ENCODE measurements around the gene KNL1.
"Not testable (repeated sequence)": the region's sequence is repeated elsewhere in the genome, so short reads cannot be mapped to it uniquely, and the experiment has no call there.

Gene KNL1

DNA sequence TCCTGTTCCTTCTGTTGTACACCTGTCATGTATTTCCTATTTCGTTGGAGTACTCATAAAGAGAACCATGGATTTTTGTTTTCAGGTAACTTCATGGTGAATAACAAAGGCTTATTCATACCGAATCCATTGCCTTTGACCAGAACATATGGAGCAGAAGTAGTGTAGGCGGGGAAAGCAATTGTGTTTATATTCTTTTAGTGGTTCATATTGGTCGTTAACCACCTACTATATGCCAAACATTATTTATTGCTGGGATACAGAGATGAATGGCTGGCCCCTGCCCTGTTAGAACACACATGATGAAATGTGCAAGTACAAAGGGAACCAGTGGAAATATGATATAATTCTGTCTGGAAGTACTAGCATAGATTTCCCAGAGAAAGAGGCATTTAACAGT lies 15.2 kb upstream of the KNL1 start:
- H3K9ac ChIP-seq (ENCODE audit: low read length) = no peak overlapping the region
- H3K27me3 ChIP-seq (ENCODE audit: low read length) = no peaks in the 10 kb centered on the region
- H3K9me2 ChIP-seq (replicated peaks; ENCODE audit: insufficient read depth, low read length) = no peaks in the 10 kb centered on the region
- H3F3A ChIP-seq (ENCODE audit: insufficient read depth) = no peaks in the 10 kb centered on the region
- H2AFZ ChIP-seq (ENCODE audit: low read depth, low read length, severe bottlenecking) = no peak overlapping the region
- H3K36me3 ChIP-seq (ENCODE audit: low read length) = no peaks in the 10 kb centered on the region
- TF ChIP-seq, protein P1, sequence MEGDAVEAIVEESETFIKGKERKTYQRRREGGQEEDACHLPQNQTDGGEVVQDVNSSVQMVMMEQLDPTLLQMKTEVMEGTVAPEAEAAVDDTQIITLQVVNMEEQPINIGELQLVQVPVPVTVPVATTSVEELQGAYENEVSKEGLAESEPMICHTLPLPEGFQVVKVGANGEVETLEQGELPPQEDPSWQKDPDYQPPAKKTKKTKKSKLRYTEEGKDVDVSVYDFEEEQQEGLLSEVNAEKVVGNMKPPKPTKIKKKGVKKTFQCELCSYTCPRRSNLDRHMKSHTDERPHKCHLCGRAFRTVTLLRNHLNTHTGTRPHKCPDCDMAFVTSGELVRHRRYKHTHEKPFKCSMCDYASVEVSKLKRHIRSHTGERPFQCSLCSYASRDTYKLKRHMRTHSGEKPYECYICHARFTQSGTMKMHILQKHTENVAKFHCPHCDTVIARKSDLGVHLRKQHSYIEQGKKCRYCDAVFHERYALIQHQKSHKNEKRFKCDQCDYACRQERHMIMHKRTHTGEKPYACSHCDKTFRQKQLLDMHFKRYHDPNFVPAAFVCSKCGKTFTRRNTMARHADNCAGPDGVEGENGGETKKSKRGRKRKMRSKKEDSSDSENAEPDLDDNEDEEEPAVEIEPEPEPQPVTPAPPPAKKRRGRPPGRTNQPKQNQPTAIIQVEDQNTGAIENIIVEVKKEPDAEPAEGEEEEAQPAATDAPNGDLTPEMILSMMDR (IDR thresholded peaks at IDR 0.05; ENCODE audit: insufficient read depth, low read length, poor library complexity, severe bottlenecking) = no peak
- TF ChIP-seq EZH2phosphoT487 (conservative IDR thresholded peaks at IDR 0.05; ENCODE audit: low read length) = no peak
- no peak overlapping the region for H3K27ac ChIP-seq (ENCODE audit: low read depth, low read length)
- no peaks in the 10 kb centered on the region for H3K9me3 ChIP-seq (ENCODE audit: insufficient read depth, low read length)
- H4K20me1 ChIP-seq (ENCODE audit: low read depth, low read length) = no peaks in the 10 kb centered on the region
- H3K4me2 ChIP-seq (ENCODE audit: low read depth, low read length, poor library complexity, severe bottlenecking) = no peak overlapping the region
- H3K79me2 ChIP-seq (ENCODE audit: insufficient read depth, low read length) = no peaks in the 10 kb centered on the region
- no peak overlapping the region for H3K4me3 ChIP-seq (ENCODE audit: insufficient read depth, low read length, poor library complexity, severe bottlenecking)

DNA sequence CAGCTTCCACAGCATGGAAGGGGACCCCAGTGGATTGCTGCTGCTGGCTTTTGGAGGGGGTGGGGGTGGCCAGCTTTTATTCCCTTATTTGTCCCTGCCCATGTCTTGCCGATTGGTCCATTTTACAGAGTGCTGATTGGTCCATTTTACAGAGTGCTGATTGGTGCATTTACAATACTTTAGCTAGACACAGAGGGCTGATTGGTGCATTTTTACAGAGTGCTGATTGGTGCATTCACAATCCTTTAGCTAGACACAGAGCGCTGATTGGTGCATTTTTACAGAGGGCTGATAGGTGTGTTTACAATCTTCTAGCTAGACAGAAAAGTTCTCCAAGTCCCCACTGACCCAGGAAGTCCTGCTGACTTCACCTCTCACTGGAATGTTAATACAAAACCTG lies 12.3 kb upstream of the KNL1 start:
- H3K79me2 ChIP-seq (ENCODE audit: insufficient read depth, low read length); H4K20me1 ChIP-seq (ENCODE audit: low read depth, low read length); H3K9me3 ChIP-seq (ENCODE audit: insufficient read depth, low read length); H3K36me3 ChIP-seq (ENCODE audit: low read length); H3K4me3 ChIP-seq (ENCODE audit: insufficient read depth, low read length, poor library complexity, severe bottlenecking); H2AFZ ChIP-seq (ENCODE audit: low read depth, low read length, severe bottlenecking); H3K9me2 ChIP-seq (replicated peaks; ENCODE audit: insufficient read depth, low read length); H3K9ac ChIP-seq (ENCODE audit: low read length); H3K4me2 ChIP-seq (ENCODE audit: low read depth, low read length, poor library complexity, severe bottlenecking); H3K27ac ChIP-seq (ENCODE audit: low read depth, low read length); H3K27me3 ChIP-seq (ENCODE audit: low read length); H3F3A ChIP-seq (ENCODE audit: insufficient read depth): not testable (repeated sequence)

DNA sequence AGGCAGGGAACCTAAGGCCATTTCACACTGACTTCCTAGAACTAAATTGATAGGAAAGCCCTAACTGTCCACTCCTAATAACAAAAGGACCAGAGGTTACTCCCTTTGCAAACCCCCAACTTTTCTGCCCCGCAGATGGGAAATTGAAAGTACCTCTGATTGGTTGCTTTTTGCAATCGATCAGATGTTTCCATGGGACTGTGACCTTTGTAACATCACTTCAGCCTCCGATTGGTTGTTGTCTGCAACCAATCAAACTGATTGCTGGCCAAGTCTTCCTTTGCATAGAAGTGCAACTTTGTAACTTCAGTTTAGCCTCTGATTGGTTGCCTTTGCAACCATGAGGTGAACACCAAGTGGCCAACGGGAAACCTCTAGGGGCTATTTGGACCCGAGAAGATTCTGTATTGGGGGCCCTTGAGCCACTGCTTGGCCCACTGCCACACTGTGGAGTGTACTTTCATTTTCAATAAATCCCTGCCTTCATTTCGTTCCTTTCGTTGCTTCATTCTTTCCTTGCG lies 11.3 kb upstream of the KNL1 start:
- Histone ChIP-seq H3K9me2 (replicated peaks; ENCODE audit: insufficient read depth, low read length) (no peaks in the 10 kb centered on the region), H2AFZ (ENCODE audit: low read depth, low read length, severe bottlenecking) (no peak overlapping the region), H4K20me1 (ENCODE audit: low read depth, low read length) (no peaks in the 10 kb centered on the region), H3K4me2 (ENCODE audit: low read depth, low read length, poor library complexity, severe bottlenecking) (no peak overlapping the region), H3K4me3 (ENCODE audit: insufficient read depth, low read length, poor library complexity, severe bottlenecking) (no peak overlapping the region), H3K9ac (ENCODE audit: low read length) (no peak overlapping the region), H3K27ac (ENCODE audit: low read depth, low read length) (no peak overlapping the region), H3K9me3 (ENCODE audit: insufficient read depth, low read length) (no peaks in the 10 kb centered on the region), H3F3A (ENCODE audit: insufficient read depth) (no peaks in the 10 kb centered on the region), H3K27me3 (ENCODE audit: low read length) (no peaks in the 10 kb centered on the region), H3K36me3 (ENCODE audit: low read length) (no peaks in the 10 kb centered on the region), H3K79me2 (ENCODE audit: insufficient read depth, low read length) (no peaks in the 10 kb centered on the region)
- no peak for TF ChIP-seq EZH2phosphoT487 (conservative IDR thresholded peaks at IDR 0.05; ENCODE audit: low read length)
- TF ChIP-seq, protein P1 (IDR thresholded peaks at IDR 0.05; ENCODE audit: insufficient read depth, low read length, poor library complexity, severe bottlenecking) = no peak

DNA sequence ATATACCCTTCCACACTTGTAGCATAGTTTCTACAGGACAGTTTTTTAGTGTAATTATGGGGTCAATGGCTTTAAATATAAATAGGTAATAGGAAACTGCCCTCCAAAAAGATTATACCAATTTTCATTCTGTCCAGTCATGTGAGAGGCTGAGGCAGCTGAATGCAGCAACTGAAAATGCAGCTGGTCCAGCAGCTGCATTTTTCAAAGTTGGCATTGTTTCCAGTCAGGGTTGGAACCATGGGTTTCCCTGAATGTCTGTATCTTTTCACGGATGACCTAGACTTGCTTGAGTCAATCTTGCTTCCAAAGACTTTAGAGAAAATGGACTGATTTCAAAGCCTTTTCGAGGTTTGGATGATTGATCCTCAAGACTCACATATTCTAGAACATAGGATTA lies 9.9 kb upstream of the KNL1 start:
- TF ChIP-seq EZH2phosphoT487 (conservative IDR thresholded peaks at IDR 0.05; ENCODE audit: low read length) = no peak
- Histone ChIP-seq H4K20me1 (ENCODE audit: low read depth, low read length) (no peaks in the 10 kb centered on the region), H3K27ac (ENCODE audit: low read depth, low read length) (no peak overlapping the region), H3K9ac (ENCODE audit: low read length) (no peak overlapping the region), H3K27me3 (ENCODE audit: low read length) (no peaks in the 10 kb centered on the region), H3K9me2 (replicated peaks; ENCODE audit: insufficient read depth, low read length) (no peaks in the 10 kb centered on the region), H3K79me2 (ENCODE audit: insufficient read depth, low read length) (no peaks in the 10 kb centered on the region), H2AFZ (ENCODE audit: low read depth, low read length, severe bottlenecking) (no peak overlapping the region), H3K36me3 (ENCODE audit: low read length) (no peaks in the 10 kb centered on the region), H3F3A (ENCODE audit: insufficient read depth) (no peaks in the 10 kb centered on the region), H3K4me2 (ENCODE audit: low read depth, low read length, poor library complexity, severe bottlenecking) (no peak overlapping the region), H3K4me3 (ENCODE audit: insufficient read depth, low read length, poor library complexity, severe bottlenecking) (no peak overlapping the region), H3K9me3 (ENCODE audit: insufficient read depth, low read length) (no peaks in the 10 kb centered on the region)

Measured in SU-DHL-6 (cell line).